Endothelial cell of umbilical vein (primary cell): ENCODE data around the gene CEP63. TPM values are rescaled to one million over a fixed set of nuclear protein-coding genes. Genes with fewer than 3 reads are reported as not detected.

ENCODE experiments used
- BruUV-seq: library from RNA; stranded (reverse); fragments of 400-500 nt; replicated peaks from 2 replicates; lab custom pipeline; 2021; lab: Mats Ljungman, UMichigan
- CTCF ChIA-PET: fragments of 300-600, 350-600 bp; sonication (Branson Sonifier 250); formaldehyde crosslinking; loops from one replicate; lab custom pipeline; 2021; ENCODE audit warnings: antibody characterized with exemption, inconsistent platforms; lab: Charles Lee
- POLR2A ChIA-PET: fragments of 300-600, 350-600 bp; sonication (Branson Sonifier 250); formaldehyde crosslinking; loops from one replicate; lab custom pipeline; 2021; ENCODE audit warnings: antibody characterized with exemption, inconsistent platforms; lab: Charles Lee
- DNase-seq: peaks from one replicate; pipeline ENCODE4 v3.0.0-alpha.2; 2011; ENCODE audit warnings: low read depth, low spot score
- FAIRE-seq: peaks from 2 replicates; lab custom pipeline; 2011; peaks lifted over from hg19 to GRCh38; lab: Jason Lieb, UNC
- H2AFZ ChIP-seq: 2 replicates; pipeline ENCODE4 v1.6.0; 2012; ENCODE audit warnings: low read depth, low read length, control low read depth, inconsistent platforms
- H3K27ac ChIP-seq: 2 replicates; pipeline ENCODE4 v1.5.1; 2011; ENCODE audit warnings: low read depth, mild to moderate bottlenecking, control low read depth, low read length, moderate library complexity; ENCODE audit not compliant: insufficient read depth
- H3K27me3 ChIP-seq, 2 experiments: 2 replicates each; pipeline versions ENCODE4 v1.6.0 to v1.6.1; 2011; ENCODE audit warnings: low read length in 2 of 2, mixed read lengths in 1 of 2; ENCODE audit not compliant: control insufficient read depth in 2 of 2, insufficient read depth in 2 of 2
- H3K36me3 ChIP-seq, 2 experiments: 2 replicates in 1 of 2; 3 replicates in 1 of 2; pipeline ENCODE4 v1.5.1; 2011; ENCODE audit warnings: low read length in 2 of 2, mild to moderate bottlenecking in 1 of 2, moderate library complexity in 1 of 2; ENCODE audit not compliant: control insufficient read depth in 2 of 2, insufficient read depth in 2 of 2; ENCODE audit errors: extremely low read depth in 1 of 2
- H3K4me1 ChIP-seq: 3 replicates; pipeline ENCODE4 v1.5.1; 2011; ENCODE audit warnings: mild to moderate bottlenecking, low read length; ENCODE audit not compliant: control insufficient read depth, insufficient read depth; ENCODE audit errors: extremely low read depth
- H3K4me2 ChIP-seq: 2 replicates; pipeline ENCODE4 v1.6.1; 2011; ENCODE audit warnings: low read length, control low read depth, mixed read lengths; ENCODE audit not compliant: insufficient read depth
- H3K4me3 ChIP-seq, 3 experiments: fragments of 200-600 bp in 1 of 3; sonication (generic), shearing (Covaris generic) in 1 of 3; replicated peaks in 1 of 3; 2 replicates each; pipeline ENCODE4 v1.5.1; 2011 to 2016; ENCODE audit warnings: control low read depth in 3 of 3, low read length in 3 of 3, mild to moderate bottlenecking in 2 of 3, inconsistent platforms in 1 of 3, low read depth in 1 of 3, moderate library complexity in 1 of 3; ENCODE audit not compliant: insufficient read depth in 1 of 3
- H3K79me2 ChIP-seq: 2 replicates; pipeline ENCODE4 v1.6.0; 2012; ENCODE audit warnings: low read length, inconsistent platforms; ENCODE audit not compliant: control insufficient read depth, insufficient read depth
- H3K9ac ChIP-seq: replicated peaks from 2 replicates; pipeline ENCODE3; 2011; ENCODE audit warnings: low read length, control low read depth; ENCODE audit not compliant: insufficient read depth; ENCODE audit errors: extremely low read depth
- H3K9me1 ChIP-seq: replicated peaks from 3 replicates; pipeline ENCODE4 v1.6.0; 2011; ENCODE audit warnings: mild to moderate bottlenecking, low read length; ENCODE audit not compliant: control insufficient read depth, insufficient read depth; ENCODE audit errors: extremely low read depth
- H3K9me3 ChIP-seq: replicated peaks from 2 replicates; pipeline ENCODE4 v1.5.1; 2012; ENCODE audit warnings: low read length, inconsistent platforms; ENCODE audit not compliant: control insufficient read depth, insufficient read depth
- H4K20me1 ChIP-seq: replicated peaks from 2 replicates; pipeline ENCODE3; 2011; ENCODE audit warnings: mild to moderate bottlenecking, low read length; ENCODE audit not compliant: control insufficient read depth, insufficient read depth; ENCODE audit errors: extremely low read depth
- FOS ChIP-seq: IDR thresholded peaks from 2 replicates; pipeline ENCODE4 v1.6.1; 2011; ENCODE audit warnings: mild to moderate bottlenecking, low read length, moderate library complexity, borderline replicate concordance; ENCODE audit not compliant: insufficient read depth
- GATA2 ChIP-seq: IDR thresholded peaks from 2 replicates; pipeline ENCODE4 v1.7.0; 2011; ENCODE audit warnings: low read depth, mild to moderate bottlenecking, moderate library complexity, mixed read lengths, low read length; ENCODE audit not compliant: insufficient read length, insufficient read depth
- MAX ChIP-seq: IDR thresholded peaks from 2 replicates; pipeline ENCODE4 v1.6.1; 2011; ENCODE audit not compliant: insufficient read depth, insufficient read length
- POLR2AphosphoS5 ChIP-seq: IDR thresholded peaks from 2 replicates; pipeline ENCODE4 v1.6.1; 2012; ENCODE audit warnings: low read depth, mild to moderate bottlenecking, control low read depth, low read length, moderate library complexity; ENCODE audit not compliant: insufficient read depth
- dilution Hi-C: fragments of 300-500 bp; cut with MboI; formaldehyde crosslinking; loops from one replicate; pipeline ENCODE4 v1.15.0; 2019; ENCODE audit warnings: low sequenced_read_pairs; ENCODE audit not compliant: extremely low pct_ligation_motif_present
- intact Hi-C: fragments of 100-400 bp; cut with micrococcal nuclease; formaldehyde crosslinking; loops from one replicate; pipeline ENCODE4 v1.10.0; 2022
- polyA plus RNA-seq, 4 experiments: library from polyadenylated mRNA; depleted of rRNA in 3 of 4; stranded (reverse) in 3 of 4; unstranded in 1 of 4; fragments of >200 nt; gene quantifications; 2 replicates each; pipeline versions ENCODE4 v1.2.1 to v1.2.3, GENCODE V29; 2011 to 2012; ENCODE audit warnings: missing spikeins in 1 of 4
- total RNA-seq: library from RNA; stranded (reverse); gene quantifications from 2 replicates; pipeline ENCODE4 v1.2.3, GENCODE V29; 2021

Gene CEP63
- total and polyA plus RNA-seq, 2 donors (not counting 3 experiments of a cell fraction or from before 2014, with no cell fraction given) = 5.7 to 29.4 TPM

GRCh38 chr3:134617608-134618477 is 132.0 kb downstream of the CEP63 start:
- H3K27me3 ChIP-seq = no peaks in the 10 kb centered on the region
- BruUV-seq = no TSS peak
- H3K9ac ChIP-seq = no peak overlapping the region
- H4K20me1 ChIP-seq = no peaks in the 10 kb centered on the region
- CTCF ChIA-PET = interaction anchor here (1.0 to 6.6 kb wide), 2 partner anchors 9 to 15 kb away, joined by 3 to 42 read pairs; no protein-coding TSS in a partner anchor
- no peak overlapping the region for H3K27ac ChIP-seq
- no peaks in the 10 kb centered on the region for H3K9me1 ChIP-seq
- no peak overlapping the region for H3K4me2 ChIP-seq
- H3K9me3 ChIP-seq = no peaks in the 10 kb centered on the region
- H3K4me3 ChIP-seq = no peak overlapping the region
- dilution Hi-C loops (no loop called here), intact Hi-C loops (no loop called here)
- H2AFZ ChIP-seq = no peak overlapping the region
- TF ChIP-seq GATA2 = no peak
- TF ChIP-seq POLR2AphosphoS5 = no peak
- TF ChIP-seq MAX = no peak
- TF ChIP-seq FOS = no peak
- POLR2A ChIA-PET = no interaction called here
- H3K36me3 ChIP-seq = no peaks in the 10 kb centered on the region
- no peaks in the 10 kb centered on the region for H3K79me2 ChIP-seq
- no peaks in the 10 kb centered on the region for H3K4me1 ChIP-seq
- FAIRE-seq (no peak), DNase-seq (no peak)
